SH-SY5Y (cell line): Measurements from ENCODE around the gene BTG1.

Experiments used
- GATA2 ChIP-seq: IDR thresholded peaks from 2 replicates; pipeline ENCODE4 v1.6.1; 2011; ENCODE audit warnings: mild to moderate bottlenecking, low read depth, low read length
- GATA3 ChIP-seq: IDR thresholded peaks from 2 replicates; pipeline ENCODE4 v1.6.1; 2011; ENCODE audit warnings: low read depth, mild to moderate bottlenecking, low read length, moderate library complexity

BTG1 gene

GRCh38 chr12:92129609-92130008 is 16.0 kb downstream of the BTG1 start:
- TF ChIP-seq GATA2, result no peak
- TF ChIP-seq GATA3, result no peak

GRCh38 chr12:92128612-92129011 is 17.0 kb downstream of the BTG1 start:
- TF ChIP-seq GATA3 (no peak), GATA2 (no peak)

- TF ChIP-seq GATA2 (no peak), GATA3 (no peak)
Observed at GRCh38 chr12:92124689-92125029, 21.0 kb downstream of the BTG1 start.

GRCh38 chr12:92123780-92124688 is 21.6 kb downstream of the BTG1 start:
- TF ChIP-seq GATA3 (no peak), GATA2 (no peak)

GRCh38 chr12:92122941-92123779 is 22.5 kb downstream of the BTG1 start:
- TF ChIP-seq GATA2 (no peak), GATA3 (no peak)

- TF ChIP-seq GATA2, result no peak
Observed at GRCh38 chr12:92121826-92122225, 23.8 kb downstream of the BTG1 start.

- no peak for TF ChIP-seq GATA3
- no peak for TF ChIP-seq GATA2
Observed at GRCh38 chr12:92118826-92119536, 26.7 kb downstream of the BTG1 start.

- no peak for TF ChIP-seq GATA2
- TF ChIP-seq GATA3, result no peak
Observed at GRCh38 chr12:92114834-92115233, 30.8 kb downstream of the BTG1 start.

GRCh38 chr12:92111256-92111655 is 34.4 kb downstream of the BTG1 start:
- TF ChIP-seq GATA3 (no peak), GATA2 (no peak)

GRCh38 chr12:92110083-92110640 is 35.5 kb downstream of the BTG1 start:
- TF ChIP-seq GATA3, result no peak
- no peak for TF ChIP-seq GATA2

- TF ChIP-seq GATA3 (no peak), GATA2 (no peak)
Observed at GRCh38 chr12:92109613-92110012, 36.0 kb downstream of the BTG1 start.

GRCh38 chr12:92108651-92109050 is 37.0 kb downstream of the BTG1 start:
- TF ChIP-seq GATA2 (no peak), GATA3 (no peak)

- TF ChIP-seq GATA3 (no peak), GATA2 (peak; percentile 51; the same call in 1 of the 2 replicates)
Observed at GRCh38 chr12:92107621-92108131, 38.0 kb downstream of the BTG1 start.

GRCh38 chr12:92107094-92107493 is 38.6 kb downstream of the BTG1 start:
- TF ChIP-seq GATA2, result no peak
- no peak for TF ChIP-seq GATA3
